Type B pancreatic cell (in vitro differentiated cells): Measurements from ENCODE around the gene UPK3BL1. TPM values are rescaled to one million over a fixed set of nuclear protein-coding genes. Genes with fewer than 3 reads are reported as not detected.
"Not testable (repeated sequence)": the region's sequence is repeated elsewhere in the genome, so short reads cannot be mapped to it uniquely, and the experiment has no call there.

Source experiments
- DNase-seq: peaks from one replicate; pipeline ENCODE4 v3.0.0; 2021; ENCODE audit warnings: mixed read lengths; ENCODE audit not compliant: unreplicated experiment; ENCODE audit errors: extremely low spot score
- H3K27ac Mint-ChIP-seq: 2 replicates; pipeline ENCODE4 v1.8.0; 2021; ENCODE audit warnings: mild to moderate bottlenecking, mixed read lengths
- H3K27me3 Mint-ChIP-seq: 2 replicates; pipeline ENCODE4 v1.8.0; 2021; ENCODE audit warnings: mixed read lengths
- H3K36me3 Mint-ChIP-seq: 2 replicates; pipeline ENCODE4 v1.8.0; 2021; ENCODE audit warnings: mixed read lengths
- H3K4me1 Mint-ChIP-seq: one replicate; pipeline ENCODE4 v1.8.0; 2021; ENCODE audit warnings: mixed read lengths; ENCODE audit not compliant: unreplicated experiment
- H3K4me3 Mint-ChIP-seq: 2 replicates; pipeline ENCODE4 v1.8.0; 2021; ENCODE audit warnings: mild to moderate bottlenecking, mixed read lengths
- H3K9me3 Mint-ChIP-seq: 2 replicates; pipeline ENCODE4 v1.8.0; 2021; ENCODE audit warnings: mixed read lengths
- total RNA-seq: library from RNA; stranded (reverse); gene quantifications from 2 replicates; pipeline ENCODE4 v1.2.1, GENCODE V29; 2021; ENCODE audit warnings: low replicate concordance

Gene UPK3BL1
- total RNA-seq, 1 donor from 2014 or later = 53.3 TPM

DNA sequence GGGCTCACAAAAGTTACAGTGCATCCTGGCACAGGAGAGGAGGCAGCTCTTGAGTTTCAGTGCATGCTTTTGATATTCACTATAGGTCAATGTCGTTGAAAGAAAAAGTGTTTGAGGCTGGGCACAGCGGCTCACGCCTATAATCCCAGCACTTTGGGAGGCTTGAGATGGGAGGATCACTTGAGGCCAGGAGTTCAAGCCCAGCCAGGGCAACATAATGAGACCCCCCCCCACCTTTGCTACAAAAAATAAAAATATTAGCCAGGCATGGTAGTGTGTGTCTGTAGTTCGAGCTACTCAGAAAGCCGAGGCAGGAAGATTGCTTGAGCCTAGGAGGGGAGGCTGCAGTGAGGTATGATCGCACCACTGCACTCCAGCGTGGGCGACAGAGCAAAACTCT lies 24.5 kb downstream of the UPK3BL1 start:
- not testable (repeated sequence) for DNase-seq, H3K27ac Mint-ChIP-seq, H3K27me3 Mint-ChIP-seq, H3K4me3 Mint-ChIP-seq, H3K4me1 Mint-ChIP-seq, H3K9me3 Mint-ChIP-seq, H3K36me3 Mint-ChIP-seq

DNA sequence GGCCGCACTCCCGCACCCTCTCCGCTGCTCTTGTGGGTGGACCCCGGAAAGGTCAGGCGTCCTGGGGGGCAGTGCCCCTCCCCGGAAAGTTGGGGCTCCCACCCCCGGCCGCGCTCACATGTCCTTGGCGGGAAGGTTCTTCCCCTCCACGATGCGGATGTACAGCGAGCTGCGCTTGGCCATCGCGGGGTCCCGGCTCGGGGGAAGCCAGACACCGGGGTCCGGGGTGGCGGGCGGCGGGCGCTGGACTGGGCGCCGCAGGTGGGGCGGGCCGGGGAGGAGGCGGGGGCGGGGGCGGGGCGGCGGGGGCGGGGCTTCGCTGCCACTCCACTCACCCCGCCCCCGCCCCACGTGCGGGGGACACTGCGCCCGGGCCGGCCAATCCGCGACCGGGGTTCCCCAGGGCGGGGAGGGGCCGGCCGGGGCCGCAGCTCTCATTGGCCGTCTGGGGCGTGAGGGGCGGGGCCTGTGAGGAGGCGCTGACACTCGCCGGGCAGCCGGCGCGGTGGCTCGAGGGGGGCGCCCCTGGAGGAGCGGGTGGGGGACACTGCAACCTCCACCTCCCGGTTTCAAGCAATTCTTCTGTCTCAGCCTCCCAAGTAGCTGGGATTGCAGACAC lies 26.0 kb downstream of the UPK3BL1 start, which contains the start of gene RASA4:
RASA4 (minus strand) TSS at position 250 of the 619 bp plus-strand sequence; CDS start at position 183, 67 bp downstream.
- DNase-seq, H3K27me3 Mint-ChIP-seq, H3K36me3 Mint-ChIP-seq, H3K4me1 Mint-ChIP-seq, H3K27ac Mint-ChIP-seq, H3K4me3 Mint-ChIP-seq, H3K9me3 Mint-ChIP-seq: not testable (repeated sequence)

DNA sequence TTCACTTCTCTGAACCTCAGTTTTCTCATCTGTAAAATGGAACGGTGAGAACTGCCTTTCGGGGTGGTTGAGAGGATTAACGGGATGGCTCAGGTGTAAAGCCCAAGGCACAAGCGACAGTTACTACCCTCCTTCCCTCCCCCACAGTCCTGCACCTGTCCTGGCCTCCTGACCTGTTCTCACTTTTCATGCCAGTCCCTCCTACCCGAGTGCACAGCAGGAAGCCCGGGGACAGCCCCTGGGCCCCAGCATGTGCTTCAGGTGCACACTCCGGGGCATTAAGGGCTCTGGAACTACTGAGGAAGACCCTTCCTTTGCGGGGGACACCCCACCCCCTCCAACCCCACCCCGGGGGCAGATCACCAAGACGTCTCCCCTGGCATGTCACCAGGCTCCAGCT lies 26.7 kb downstream of the UPK3BL1 start:
- H3K27ac Mint-ChIP-seq, DNase-seq, H3K9me3 Mint-ChIP-seq, H3K4me3 Mint-ChIP-seq, H3K4me1 Mint-ChIP-seq, H3K27me3 Mint-ChIP-seq, H3K36me3 Mint-ChIP-seq: not testable (repeated sequence)

DNA sequence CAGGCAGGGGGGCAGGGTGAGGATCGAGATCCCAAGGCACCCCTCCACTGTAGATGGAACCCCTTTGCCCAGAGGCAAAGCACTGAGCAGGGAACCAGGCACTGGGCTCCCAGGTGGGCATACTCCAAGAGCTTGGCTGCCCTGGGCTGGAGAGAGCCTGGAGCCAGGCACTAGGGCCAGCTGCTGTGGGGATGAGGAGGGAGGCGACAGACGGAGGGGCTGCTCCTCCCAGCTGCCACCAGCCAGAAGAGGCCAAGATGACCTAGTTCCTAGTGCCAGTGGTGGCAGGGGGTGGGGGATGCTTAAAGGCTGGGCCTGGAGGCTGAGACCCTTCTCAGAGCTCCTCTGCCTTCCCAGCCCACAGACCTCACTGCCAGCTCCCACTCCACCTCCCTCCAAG lies 27.7 kb downstream of the UPK3BL1 start:
- not testable (repeated sequence) for H3K27ac Mint-ChIP-seq, DNase-seq

DNA sequence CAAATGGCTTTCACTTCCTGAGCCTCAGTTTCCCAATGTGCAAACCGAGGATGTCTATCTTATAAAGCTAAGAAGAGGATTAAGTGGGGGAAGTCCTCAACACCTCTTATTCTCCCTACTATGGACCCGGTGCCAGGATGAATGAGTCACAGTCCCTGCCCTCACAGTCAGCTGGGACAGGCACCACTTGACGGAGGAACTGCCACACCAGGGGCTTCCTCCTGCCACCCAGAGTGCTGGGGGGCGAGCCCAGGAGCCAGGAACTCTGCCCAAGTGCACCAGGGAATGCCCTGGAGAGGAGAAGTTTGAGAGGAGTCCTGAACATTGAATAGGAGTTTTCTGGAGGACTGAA lies 28.3 kb downstream of the UPK3BL1 start:
- not testable (repeated sequence) for H3K27ac Mint-ChIP-seq, H3K9me3 Mint-ChIP-seq, H3K4me3 Mint-ChIP-seq, DNase-seq, H3K27me3 Mint-ChIP-seq, H3K36me3 Mint-ChIP-seq, H3K4me1 Mint-ChIP-seq

More for the DNA sequence above, 27.7 kb downstream of the UPK3BL1 start:
- not testable (repeated sequence) for H3K9me3 Mint-ChIP-seq, H3K36me3 Mint-ChIP-seq, H3K4me3 Mint-ChIP-seq, H3K27me3 Mint-ChIP-seq, H3K4me1 Mint-ChIP-seq

DNA sequence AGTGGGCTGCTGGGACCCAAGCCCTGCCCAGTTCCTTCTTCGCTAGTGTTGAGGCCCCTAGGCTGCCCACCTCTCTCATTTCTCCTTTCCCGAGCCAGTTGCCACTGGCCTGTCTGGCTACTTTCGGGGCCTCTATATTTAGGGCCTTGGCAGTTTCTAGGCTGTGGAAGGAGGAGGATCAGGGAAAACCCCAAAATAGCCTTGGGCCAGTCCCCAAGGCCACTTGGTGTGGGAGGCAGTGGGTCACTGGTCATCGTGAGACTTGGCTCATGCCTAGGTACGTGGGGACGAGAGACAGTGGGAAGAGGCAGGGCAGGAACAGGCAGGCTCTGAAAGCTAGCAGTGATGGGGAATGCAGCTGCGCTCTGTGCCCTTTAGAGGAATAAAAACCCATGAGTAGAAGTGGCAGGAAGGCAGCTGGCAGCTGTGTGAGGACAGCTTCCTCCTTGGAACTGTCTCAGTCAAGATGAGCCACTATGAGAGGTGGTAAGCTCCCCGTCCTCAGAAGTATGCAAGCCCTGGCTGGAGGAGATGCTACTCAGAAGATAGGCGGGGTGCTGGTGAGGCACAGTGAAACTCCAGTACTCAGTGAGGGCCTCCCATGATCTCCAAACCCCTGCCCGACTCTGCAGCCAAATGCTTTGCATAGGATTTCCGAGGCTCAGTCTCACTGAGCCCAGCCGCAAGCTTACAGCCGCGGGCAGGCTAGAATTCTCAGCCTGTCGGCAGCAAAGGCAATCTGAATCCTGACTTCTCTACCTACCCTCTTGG lies 28.8 kb downstream of the UPK3BL1 start:
- not testable (repeated sequence) for H3K27me3 Mint-ChIP-seq, H3K27ac Mint-ChIP-seq, H3K4me1 Mint-ChIP-seq, H3K9me3 Mint-ChIP-seq, DNase-seq, H3K4me3 Mint-ChIP-seq, H3K36me3 Mint-ChIP-seq

DNA sequence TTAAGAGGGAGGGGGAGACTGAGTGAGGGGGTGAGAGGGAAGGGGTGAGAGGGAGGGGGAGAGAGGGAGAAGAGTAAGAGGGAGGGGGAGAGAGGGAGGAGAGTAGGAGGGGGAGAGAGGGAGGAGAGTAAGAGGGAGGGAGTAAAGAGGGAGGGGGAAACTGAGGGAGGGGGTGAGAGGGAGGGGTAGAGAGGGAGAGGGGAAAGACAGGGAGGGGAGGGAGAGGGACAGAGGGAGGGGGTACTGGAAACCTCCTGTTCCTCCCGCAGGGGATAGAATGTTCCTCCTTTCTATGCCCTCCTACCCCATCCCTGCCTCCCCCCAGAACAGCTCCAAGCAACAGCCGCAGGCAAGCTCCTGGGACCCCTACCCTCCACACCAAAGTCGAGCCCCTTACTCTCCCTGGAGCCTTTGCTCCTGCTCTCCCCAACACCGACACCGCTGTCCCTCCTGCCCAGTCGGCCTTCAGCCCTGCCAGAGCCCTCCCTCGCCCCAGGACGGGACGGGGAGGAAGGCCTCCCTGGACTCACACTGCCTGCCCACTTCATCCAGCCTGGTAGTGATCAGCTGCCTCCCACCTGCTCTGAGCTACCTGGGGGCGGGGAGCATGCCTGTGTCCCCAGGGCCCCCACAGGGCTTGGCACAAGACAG lies 30.8 kb downstream of the UPK3BL1 start:
- DNase-seq = peak; percentile 68
- not testable (repeated sequence) for H3K4me3 Mint-ChIP-seq, H3K4me1 Mint-ChIP-seq, H3K27ac Mint-ChIP-seq, H3K9me3 Mint-ChIP-seq, H3K27me3 Mint-ChIP-seq, H3K36me3 Mint-ChIP-seq

DNA sequence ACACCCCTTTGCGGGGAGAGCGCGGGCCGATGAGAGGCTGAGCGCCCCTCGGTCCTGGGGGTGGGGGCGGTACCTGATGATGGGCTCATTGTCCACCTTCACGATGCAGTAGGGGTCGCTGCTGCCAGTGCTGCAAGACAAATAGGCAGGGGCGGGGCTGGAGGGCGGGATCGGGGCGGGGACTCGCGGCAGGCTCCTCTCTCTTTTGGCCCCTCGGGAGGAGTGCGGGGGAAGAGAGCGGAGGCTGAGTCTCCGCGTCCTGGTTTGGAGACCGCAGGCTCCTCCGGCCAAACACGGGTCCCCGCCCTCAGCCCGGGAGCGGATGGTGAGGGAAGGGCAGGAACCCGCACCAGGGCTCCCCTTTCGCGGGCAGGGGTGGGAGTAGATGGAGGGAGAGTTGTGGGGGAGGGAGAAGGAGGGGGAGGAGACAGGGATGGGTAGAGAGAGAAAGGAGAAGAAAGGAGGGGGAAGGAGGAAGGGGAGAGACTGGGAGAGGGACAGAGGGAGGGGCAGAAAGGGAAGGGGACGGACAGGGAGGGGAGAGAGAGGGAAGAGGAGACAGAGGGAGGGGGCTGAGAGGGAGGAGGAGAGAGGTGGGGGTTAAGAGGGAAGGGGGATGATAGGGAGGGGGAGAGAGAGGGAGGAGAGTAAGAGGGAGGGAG lies 31.4 kb downstream of the UPK3BL1 start:
- H3K27me3 Mint-ChIP-seq, H3K4me3 Mint-ChIP-seq, H3K4me1 Mint-ChIP-seq, H3K27ac Mint-ChIP-seq, H3K36me3 Mint-ChIP-seq, H3K9me3 Mint-ChIP-seq, DNase-seq: not testable (repeated sequence)

DNA sequence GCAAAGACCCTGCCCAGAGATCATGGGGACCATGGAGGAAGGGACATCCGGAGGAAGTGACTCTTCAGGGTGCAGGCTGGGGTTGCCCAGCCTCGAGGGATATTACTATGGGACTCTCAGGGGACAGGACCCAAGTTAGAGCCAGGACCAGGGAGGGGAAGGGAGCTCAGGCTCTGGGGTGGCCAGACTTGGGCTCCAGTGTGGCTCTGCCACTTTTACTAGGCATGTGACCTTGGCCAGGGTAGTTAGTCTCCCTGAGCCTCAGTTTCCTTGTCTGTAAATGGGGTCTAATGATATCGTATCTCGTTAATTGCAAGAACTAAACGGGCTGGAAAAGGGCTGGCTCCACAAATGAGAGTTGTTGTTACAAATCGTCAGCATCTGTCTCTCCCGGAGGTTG lies 32.1 kb downstream of the UPK3BL1 start:
- not testable (repeated sequence) for H3K9me3 Mint-ChIP-seq, H3K36me3 Mint-ChIP-seq, H3K27me3 Mint-ChIP-seq, H3K4me3 Mint-ChIP-seq, H3K4me1 Mint-ChIP-seq, H3K27ac Mint-ChIP-seq, DNase-seq

DNA sequence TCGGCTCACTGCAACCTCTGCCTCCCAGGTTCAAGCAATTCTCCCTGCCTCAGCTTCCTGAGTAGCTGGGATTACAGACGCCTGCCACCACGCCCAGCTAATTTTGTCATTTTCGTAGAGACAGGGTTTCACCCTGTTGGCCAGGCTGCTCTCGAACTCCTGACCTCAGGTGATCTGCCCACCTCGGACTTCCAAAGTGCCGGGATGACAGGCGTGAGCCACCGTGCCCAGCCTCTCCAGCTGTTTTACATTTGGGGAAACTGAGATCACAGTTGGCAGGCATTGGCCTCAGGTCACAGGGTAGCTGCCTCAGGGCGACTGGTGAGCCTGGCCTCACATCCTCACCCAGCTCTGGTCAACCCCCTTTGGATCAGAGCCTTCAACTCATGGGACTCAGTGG lies 32.9 kb downstream of the UPK3BL1 start:
- not testable (repeated sequence) for H3K36me3 Mint-ChIP-seq, H3K4me3 Mint-ChIP-seq, H3K4me1 Mint-ChIP-seq, H3K9me3 Mint-ChIP-seq, DNase-seq, H3K27ac Mint-ChIP-seq, H3K27me3 Mint-ChIP-seq

DNA sequence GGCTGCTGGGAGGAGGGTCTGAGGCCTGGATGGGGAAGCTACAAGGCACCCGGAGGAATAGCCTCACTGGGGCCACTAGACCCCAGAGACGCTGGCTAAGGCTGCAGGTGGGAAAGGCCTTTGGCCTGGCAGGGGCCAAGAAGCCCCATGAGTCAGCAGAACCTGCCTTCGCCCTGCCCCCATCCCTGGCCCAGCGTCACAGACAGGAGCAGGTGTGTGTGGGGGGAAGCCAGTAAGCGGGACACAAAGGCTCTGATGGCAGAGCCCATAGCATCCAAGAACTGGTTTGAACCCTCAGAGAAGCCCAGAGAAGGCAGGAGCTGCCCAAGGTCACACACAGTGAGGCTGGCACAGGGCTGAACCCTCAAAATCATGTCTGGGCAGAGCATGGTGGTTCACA lies 35.7 kb downstream of the UPK3BL1 start:
- not testable (repeated sequence) for H3K4me3 Mint-ChIP-seq, DNase-seq, H3K27ac Mint-ChIP-seq, H3K27me3 Mint-ChIP-seq, H3K9me3 Mint-ChIP-seq, H3K4me1 Mint-ChIP-seq, H3K36me3 Mint-ChIP-seq

DNA sequence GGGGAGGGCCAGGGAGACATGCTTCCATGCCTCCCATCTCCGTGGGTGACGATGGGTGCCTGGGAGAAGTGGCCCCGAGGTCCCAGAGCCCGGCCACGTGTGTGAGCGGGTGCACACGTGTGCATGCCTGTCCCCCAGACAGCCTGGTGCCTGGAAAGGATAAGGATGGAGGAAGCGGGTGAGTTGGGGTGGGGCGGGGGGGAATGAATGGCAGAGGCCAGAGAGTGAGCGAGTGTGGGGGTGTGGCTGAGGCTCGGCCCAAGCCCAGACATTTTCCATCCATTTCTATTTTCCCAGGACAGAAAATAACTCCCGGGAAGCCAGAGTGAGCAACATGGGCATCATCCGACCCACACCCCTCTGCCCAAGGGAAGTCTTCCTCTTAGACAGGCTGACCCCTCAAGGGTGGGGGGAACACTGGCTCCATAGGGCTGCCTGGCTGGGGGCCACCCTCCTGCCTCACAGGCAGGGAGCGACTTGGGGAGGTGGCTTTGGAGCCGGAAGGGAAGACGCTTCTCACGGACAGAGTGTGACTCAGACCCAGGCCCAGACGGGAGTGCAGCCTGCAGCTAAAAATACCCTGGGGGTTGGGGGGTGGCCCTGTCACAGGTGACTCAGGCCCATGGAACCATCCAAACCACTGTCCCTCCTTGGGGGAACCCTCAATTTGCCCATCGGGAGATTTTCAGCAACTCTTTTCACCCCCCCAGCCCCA lies 38.0 kb downstream of the UPK3BL1 start:
- DNase-seq, H3K4me3 Mint-ChIP-seq, H3K4me1 Mint-ChIP-seq, H3K27me3 Mint-ChIP-seq, H3K9me3 Mint-ChIP-seq, H3K36me3 Mint-ChIP-seq, H3K27ac Mint-ChIP-seq: not testable (repeated sequence)

DNA sequence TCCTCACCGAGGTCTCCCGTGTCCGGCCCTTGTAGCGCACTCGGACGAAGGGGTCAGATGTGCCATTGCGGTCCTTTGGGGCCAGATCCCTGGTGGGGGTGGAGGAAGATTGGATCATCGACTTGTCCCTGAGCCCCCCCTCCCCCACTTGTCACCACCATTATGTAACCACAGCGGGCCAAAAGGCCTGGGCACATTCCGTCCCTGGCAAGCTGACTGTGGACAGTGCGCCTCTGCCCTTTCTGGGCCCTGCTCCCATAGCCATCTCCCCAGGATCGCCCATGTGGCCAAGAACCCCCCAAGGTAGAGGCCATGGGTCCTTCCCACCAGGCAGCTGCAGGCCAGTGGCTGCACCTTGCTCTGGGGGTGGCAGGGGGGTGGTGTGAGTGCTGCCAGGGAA lies 40.3 kb downstream of the UPK3BL1 start:
- H3K4me1 Mint-ChIP-seq, H3K4me3 Mint-ChIP-seq, H3K27me3 Mint-ChIP-seq, DNase-seq, H3K36me3 Mint-ChIP-seq, H3K27ac Mint-ChIP-seq, H3K9me3 Mint-ChIP-seq: not testable (repeated sequence)
